HG03064 (cell line): ENCODE data around the gene IL11RA.

Source experiments
- ATAC-seq: cut with Tn5 transposase; IDR thresholded peaks from one replicate; pipeline ENCODE4 v1.9.1; 2021; ENCODE audit warnings: low read depth; ENCODE audit not compliant: unreplicated experiment

Gene IL11RA

DNA sequence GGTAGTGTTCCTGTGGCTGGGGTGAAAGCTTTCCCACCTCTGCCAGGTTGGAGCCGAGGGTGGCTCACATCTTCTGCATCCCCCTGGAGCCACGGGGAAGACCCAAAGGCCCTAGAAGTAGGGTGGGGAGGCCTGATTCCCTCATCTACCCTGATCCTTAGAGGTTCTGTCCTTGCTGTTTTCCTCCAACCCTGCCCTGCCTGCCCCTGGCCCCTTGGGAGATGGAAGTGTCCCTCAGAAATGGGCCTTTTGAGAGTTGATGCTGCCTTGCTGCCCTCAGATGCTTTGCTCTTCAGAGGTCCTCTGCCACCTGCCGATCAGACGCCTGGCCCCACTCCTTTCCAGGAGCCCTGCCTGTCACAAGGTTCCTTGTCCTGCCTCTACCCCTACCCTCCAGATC, 32.8 kb downstream of the IL11RA start:
- ATAC-seq: no peak

DNA sequence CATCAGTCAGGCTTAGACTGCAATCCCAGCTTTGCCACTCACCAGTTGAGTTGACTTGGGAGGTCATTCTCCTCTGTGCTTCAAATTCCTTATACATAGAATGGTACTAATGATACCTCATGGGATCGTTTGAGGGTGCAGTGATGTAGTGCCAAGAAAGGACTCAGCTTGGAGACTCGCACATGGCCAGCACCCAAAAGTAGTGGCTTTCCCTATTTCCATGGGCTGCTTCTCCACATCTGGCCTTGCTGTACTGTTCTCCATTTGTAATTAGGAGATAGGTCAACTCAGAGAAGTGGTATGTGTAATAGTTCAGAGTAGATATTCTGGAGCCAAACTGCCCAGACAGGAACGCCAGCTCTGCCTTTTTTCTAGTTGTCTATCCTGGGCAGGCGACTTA, 33.6 kb downstream of the IL11RA start:
- no peak for ATAC-seq

DNA sequence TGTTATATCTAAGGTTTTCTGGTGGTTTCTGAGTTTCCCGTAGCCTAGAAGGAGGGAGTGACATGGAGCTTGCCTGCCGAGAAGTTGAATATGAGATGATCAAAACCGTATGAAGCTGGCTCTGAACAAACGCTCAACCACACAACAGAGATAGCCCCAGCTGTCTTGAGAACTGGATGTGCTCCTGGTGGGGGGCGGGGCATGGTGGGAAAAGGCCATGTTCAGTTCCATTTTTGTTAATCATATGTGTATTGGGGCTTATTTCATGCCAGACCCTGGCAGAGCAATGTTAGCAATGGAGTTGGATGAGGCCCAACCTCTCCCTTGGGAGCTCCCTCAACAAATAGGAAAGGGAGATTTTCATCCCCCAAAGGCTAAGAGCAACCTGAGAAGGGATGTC, 34.2 kb downstream of the IL11RA start:
- no peak for ATAC-seq

DNA sequence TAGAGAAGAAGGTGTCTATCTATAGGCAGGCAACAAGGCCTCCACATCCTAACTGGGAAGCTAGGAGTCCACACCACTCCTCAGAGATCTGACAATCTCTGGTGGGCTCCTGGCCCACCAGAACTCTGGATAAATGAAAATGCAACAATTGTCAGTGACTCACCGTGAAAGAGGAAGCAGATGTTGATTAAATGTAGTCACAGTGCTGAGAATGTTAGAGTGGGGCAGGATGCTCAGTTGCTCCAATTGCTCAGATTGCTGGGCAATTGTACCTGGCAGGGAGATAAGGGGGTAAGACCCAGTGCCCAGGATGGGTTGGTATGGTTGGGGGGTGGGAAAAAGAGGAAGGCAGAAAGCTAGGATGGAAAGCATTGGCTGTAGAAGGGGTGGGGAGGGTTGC, 34.7 kb downstream of the IL11RA start:
- ATAC-seq: no peak

DNA sequence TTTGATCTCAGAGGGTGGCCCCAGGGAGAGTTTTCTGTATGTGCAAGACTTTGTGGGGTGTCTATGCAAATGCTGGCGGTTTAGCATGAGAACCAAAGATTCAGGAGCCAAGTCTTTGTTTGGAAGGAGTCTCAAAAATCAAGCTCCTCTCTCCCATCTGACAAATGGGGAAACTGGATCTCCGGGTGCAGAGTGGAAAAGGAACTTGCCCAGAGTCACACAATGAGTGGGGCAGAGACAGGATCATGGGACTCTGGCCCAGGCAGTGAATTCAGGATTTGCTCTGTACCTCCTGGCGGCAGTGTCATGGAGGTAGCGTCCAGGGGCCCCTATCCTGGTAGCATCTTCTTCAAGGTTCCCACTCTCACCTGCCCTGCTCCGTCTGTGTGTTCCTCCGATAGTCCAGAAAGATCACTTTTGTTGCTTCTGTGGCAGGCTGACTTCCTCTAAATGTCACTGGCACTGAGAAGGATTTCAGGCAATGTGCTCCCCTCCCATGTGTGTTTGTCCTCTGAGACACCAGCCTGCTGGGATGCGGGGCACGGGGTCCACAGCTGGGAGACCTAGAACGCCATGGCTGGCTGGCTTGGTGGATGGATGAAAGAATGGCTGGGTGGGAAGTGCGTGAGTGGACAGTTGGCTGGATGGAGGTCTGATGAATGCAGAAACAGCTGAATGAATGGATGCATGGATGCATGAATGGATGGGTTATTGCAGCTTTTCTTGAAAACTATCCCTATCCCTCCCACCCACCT, 35.5 kb downstream of the IL11RA start:
- no peak for ATAC-seq

DNA sequence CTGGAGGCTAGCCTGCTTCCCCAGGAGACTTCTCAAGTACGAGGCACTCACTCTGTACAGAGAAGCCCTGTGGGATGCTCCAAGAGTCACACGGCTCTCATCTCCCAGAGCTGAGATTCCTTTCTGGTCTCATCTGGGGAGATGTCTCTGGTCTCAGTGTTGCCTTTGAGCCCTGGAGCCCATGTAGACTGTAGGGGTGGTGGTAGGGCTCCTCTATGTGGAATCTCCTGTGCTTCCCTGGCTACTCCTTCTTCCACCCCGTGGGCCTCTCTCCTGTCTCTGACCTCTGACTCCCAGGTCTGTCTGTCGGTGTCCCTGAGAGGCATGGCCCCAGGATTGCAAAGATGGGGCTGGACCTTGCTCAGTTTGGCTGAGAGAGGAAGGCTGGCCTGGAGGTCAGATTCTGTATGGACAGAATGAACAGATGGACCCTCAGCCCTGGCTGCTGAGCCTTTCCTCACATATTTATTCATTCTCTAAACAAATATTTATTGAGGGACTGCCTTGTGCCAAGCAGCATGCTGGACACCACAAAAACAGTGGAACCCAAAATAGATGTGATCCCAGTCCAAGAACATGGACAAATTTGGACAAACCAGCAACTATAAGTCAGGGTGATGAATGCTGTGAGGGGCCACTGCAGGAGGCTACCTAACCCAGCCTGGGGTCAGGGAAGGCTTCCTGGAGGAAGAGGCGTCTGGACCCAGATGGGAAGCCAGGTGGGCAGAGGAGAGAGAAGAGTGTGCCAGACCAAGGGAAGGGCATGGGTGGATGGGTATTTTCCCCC, 36.5 kb downstream of the IL11RA start:
- no peak for ATAC-seq

DNA sequence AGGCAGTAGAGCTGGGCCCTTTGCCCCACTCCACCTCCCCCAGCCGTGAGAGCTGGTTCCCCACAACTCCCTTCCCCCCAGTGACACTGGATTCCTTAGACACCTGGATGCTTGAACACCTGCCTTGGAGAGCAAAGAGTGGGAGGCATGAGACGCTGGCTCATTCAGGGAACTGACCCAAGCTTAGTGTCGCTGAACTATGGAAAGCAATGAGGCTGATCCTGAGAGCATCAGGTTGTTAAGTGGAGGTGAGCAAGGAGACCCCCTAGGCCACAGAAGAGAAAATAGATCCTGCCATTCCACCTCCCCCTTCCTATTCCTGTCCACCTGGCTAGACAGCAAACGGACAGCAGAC, 37.1 kb downstream of the IL11RA start:
- ATAC-seq: no peak

DNA sequence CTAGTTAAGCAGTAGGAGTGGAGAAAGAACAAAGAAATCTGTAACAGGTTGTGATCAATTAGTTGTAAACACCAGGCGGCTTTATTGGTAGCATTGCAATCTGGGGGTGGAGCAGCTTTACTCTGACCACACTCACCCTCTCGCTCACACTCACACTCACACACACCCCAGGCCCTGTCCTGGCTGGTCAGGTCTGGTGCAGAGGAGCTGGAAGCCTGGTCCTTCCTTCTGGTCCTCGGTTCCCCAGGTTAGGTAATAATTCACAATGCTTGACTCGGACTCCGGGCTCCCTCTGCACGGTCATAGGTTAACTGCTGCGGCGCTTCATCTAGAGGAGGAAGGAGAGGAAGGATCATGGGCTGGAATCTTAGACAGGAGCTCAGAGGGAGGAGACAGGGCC, 37.5 kb downstream of the IL11RA start:
- ATAC-seq: no peak

DNA sequence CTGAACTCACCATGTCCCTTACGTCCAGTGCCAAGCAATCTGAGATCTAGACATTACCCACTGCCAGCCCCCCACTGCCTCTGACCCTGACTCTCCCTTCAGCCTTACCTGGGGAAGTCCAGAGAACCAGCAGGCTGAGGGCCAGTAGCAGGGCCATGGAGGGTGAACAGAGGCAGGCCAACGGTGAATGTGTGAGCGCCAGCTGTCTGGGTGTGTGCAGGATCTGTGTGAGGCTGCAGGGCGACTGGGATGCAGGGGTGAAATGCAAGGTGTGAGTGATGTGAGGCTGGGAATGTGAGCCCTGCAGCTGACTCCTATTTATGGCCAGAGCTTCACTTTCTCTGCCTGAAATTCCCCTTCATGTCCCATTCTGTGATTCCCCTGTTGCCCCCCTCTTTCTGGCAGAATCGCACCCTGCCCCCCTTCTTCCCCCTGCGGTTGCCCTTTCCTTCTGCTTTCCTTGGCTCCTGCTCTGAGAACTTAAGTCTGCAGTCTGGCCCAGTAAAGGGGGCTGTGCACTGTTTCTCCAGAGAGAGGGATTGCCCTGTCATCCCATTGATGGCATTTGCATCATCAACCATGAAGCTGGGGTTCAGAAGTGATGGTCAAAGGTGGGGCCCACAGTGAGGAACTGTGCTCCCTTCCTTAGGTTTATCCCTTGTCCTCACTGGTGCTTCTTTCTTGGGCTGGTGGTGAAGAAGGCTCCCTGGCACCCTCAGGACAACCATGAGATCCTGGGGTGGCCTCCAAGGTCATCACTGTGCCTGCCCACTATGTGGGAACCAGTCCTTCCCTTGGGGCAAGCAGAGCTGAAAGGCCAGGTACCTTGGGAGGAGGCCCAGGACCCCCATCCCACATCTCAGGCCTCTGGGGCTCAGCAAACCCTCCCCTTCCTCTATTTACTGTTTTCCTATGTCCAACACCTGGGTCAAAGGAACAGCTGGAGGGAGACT, 39.3 kb downstream of the IL11RA start, which contains the start of gene CCL19:
CCL19 (minus strand) TSS at position 294 of the 953 bp plus-strand sequence; CDS start at position 157, 137 bp downstream.
- no peak for ATAC-seq

DNA sequence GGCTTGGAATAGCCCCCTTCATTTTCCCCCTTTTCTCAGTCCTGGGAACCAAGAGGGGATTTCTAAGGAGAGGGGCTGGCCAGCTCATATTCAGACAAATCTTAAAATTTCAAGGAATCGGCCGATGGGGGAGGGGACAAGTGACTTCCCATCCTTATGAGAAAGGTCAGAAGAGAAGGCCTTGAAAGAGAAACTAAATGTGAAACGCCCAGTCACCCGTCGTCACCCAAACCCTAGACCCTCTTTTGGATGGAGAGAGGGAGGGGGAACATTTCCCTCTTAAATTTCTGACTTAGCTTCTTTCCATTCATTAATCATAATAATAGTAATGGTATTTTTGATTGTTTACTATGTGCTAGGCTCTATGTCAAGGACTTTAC, 39.9 kb downstream of the IL11RA start:
- ATAC-seq: no peak

DNA sequence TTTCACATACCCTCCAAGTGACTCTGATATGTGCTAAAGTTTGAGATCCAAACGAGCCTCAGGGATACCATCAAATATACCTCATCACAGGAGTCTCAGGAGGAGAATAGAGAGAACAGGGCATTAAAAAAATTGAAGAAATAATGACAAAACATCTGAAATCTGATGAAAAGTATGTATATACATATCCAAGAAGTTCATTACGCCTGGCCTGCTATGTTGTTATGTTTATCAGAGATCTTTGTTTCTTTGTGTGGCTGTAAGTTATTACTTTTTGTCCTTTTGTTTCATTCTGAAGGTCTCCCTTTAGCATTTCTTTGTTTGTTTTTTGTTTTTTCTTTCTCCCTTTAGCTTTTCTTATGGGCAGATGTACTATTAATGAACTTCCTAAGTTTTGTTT, 41.6 kb downstream of the IL11RA start:
- no peak for ATAC-seq

DNA sequence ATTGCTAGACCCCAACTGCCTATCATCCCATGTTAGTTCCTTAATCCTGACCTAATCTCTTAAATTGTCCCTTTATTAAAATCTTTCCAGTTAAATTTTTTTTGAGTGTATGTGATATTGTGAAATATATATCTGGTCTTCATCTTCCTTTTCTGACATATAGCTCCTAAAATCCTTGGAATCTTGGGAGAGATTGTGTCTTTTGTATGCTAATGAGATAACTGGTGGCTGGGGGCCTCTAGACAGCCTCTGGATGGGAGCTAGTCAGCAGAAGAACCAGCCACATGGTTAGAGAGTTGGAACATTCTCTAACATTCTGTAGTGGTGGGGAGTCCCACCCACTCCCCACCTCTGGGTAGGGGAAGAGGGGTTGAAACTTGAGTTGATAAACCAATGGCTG, 42.8 kb downstream of the IL11RA start:
- ATAC-seq: no peak

DNA sequence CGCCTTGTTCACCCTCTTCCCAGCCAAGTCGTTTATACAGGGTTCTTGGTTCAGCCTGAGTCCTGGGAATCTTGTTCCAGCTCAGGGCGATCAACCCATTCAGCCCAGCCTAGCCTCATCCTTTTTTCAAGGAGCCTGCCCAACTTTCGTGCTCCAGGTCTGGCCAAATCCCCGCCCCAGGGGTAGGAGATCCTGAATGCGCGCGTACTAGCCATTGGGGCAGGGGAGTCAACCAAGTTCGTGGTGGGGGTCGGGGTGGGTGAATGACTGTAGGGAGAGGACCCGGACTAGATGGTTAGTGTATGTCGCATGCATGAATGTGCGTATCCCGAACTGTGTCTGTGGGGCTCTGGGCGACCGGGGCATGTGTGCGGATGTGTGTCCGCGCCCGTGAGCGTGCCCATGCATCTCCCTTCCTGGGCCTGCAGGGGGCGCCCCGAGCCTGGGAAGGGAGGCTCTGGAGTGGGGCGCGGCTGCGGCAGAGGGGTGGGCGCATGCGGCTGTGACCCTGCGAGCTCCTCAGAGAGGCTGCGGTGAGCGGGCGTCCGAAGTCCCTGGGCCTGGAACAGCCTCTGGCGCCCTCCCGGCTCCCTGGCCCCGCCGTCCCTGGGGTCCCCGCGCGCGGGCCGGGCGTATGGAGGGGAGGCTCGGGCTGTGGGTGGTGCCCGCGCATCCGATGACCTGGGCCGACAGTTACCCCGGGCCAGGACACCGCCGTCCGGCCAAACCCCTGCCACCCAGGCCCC, 49.2 kb downstream of the IL11RA start:
- no peak for ATAC-seq

DNA sequence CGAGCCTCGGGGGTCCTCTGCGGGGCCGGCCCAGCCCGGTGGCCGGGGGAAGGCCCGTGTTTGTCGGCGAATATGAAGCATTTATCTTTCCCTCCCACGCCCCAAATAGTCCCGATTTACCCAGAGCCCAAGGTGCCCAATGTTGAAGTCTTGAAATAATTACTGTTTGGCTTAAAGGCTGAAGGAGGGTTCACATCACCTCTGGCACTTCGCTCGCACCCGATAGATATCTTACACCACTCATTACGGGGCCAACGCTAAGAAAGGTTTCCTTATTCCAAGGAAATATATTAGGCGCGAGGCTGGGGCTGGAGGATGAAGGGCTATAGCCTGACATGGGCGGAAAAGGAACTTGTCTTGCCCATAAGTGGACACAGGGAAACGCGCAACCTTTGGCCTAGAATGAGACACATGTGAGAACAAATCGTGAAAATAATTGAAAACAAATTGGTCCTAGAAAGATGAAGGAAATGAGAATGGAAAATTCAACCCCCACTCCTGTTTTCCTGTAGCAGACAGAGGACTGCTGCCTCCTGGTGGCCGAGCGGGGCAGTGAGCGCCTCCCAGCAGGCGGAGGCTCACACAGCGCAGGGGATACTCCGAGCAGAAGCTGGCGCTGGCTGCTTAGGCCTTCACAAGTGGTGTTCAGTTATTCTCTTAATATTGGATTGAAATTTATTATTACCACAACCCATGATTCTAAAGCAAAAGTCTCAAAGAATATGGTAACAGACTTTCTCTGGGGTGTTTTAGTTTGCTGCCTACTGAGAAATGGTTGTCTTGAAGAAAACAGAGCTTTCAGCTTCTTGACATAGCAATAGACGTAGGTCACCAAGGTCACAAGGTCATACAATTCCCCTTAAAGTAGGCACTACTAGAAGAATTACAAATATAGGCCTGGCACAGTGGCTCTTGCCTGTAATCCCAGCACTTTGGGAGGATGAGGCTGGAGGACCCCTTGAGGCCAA, 50.1 kb downstream of the IL11RA start:
- no peak for ATAC-seq

DNA sequence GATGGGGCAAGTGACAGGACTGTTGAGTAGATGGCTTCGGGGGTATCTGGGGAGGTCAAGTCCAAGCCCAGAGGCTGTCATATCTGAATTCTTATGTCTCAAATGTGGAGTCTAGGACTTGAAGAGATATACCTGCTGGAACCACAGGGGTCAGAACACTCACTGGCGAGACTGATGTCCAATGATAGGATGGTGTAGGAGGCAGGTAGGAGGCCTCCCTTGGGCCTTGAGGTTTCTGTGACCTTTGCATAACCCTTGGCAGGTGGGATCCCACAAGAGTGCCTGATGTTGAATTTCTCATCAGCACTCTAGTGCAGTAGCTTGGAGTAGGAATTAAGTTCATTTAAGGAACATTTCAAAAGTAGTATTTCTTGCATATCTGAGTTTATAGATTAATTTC, 55.1 kb downstream of the IL11RA start:
- ATAC-seq: no peak

DNA sequence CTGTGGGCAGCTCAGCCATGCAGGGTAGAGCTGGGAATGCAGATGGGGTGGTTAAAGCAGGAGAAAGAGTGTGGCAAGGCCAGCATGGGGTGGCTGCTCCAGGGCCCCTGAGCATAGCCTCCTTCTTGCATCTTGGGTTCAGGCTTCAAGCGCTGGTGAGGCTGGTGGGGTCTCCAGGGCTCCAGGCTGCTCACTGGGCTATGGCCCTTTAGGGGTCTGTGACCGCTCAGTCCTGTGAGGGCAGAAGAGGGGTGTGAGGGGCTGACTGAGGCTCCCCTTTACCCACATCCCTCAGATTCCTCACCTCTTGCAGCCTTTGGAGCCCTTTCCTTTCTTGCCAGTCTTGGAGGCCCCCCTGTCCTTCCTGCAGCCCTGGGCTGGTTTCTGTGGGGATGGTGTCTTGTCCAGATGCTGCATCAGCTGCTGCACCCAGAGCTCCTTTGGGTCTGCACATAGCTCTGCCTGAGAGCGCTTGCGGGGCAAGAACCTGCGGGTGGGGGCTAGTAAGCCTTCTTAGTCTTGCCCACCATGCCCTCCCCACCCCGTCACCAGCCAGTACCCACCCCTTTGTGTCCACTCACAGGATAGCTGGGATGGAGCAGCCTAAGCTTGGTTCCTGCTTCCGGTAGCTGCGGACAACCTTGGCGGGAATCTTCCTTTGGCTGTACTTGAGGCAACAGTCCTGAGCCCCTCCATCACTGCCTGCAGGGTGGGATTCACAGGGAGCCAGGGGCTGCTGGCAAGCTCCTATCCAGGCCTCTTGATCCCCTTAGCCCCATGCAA, 57.4 kb downstream of the IL11RA start:
- ATAC-seq: no peak

DNA sequence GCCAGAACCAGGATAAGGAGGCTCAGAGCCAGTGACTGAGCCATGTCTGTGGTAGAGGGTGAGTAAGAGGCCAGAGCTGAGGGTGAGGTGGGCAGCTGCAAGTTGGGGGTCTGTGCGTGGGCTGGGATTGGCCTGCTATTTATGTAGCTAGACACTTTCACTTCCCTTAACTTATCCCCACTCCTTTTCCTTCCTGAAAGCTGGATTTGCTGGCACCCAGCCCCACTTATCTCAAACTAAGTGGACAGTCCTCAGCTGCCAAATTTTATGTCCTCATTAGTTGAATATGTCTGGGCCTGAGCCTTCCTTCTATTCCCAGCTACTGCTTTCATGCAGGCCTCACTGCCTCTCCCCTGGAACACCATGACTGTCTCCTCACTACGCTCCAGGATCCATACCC, 58.0 kb downstream of the IL11RA start, which contains the start of gene CCL21:
CCL21 (minus strand) TSS at position 114 of the 400 bp plus-strand sequence; CDS start at position 44, 70 bp downstream.
- no peak for ATAC-seq
